ENCODE data around the gene PLPPR2.
"Not testable (repeated sequence)": the region's sequence is repeated elsewhere in the genome, so short reads cannot be mapped to it uniquely, and the experiment has no call there.

Gene PLPPR2, protein sequence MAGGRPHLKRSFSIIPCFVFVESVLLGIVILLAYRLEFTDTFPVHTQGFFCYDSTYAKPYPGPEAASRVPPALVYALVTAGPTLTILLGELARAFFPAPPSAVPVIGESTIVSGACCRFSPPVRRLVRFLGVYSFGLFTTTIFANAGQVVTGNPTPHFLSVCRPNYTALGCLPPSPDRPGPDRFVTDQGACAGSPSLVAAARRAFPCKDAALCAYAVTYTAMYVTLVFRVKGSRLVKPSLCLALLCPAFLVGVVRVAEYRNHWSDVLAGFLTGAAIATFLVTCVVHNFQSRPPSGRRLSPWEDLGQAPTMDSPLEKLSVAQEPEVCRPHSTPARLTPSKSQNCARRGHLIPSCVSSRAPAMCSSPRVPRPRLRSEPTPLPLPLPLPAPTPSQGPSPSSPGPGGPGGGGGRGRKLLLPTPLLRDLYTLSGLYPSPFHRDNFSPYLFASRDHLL

DNA sequence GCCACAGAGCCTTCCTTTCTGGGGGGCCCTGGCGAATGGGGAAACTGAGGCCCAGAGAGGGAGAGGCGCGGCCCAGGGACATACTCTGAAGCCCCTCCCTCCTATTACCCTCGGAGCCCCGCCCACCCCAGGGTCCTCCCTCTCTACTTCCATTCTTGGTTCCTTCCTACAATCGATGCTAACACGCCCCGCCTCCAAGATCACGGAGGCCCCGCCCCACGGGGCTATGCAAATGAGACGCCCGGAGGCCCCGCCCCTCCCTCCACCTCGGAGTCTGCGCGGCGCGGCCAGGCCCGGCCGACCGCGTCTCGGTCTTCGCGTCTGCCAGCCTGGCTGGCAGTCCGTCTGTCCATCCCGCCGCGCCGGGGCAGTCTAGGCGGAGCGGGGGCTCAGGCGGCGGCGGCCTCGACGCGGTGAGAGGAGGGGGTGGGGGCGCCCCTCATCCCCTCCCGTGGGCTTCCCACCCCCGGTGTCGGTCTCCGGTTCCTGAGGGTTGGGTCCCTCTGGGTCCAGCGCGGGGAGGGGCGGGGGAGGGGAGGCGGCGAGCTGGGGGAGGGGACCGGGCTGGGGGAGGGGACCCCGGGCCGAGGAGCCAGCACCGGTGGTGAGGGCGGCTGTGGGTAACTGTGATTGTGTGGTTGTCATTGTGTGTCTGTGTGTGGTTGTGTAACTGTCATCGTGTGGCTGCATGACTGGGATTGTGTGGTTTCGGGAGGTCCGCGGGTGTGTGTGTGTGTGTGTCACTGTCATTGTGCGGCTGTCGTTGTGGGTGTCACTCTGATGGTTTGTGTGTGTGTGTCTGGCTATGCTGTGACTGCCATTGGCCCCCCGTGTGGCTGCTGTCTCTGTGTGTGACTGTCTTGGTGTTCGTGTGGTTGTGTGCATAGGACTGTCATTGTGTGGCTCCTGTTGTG lies at the start of gene PLPPR2:
Gene PLPPR2 (plus strand): TSS at position 273 of the 914 bp plus-strand sequence. CDS start 2,242 bp downstream, outside the sequence.
- peak; percentile 44 for DNase-seq

DNA sequence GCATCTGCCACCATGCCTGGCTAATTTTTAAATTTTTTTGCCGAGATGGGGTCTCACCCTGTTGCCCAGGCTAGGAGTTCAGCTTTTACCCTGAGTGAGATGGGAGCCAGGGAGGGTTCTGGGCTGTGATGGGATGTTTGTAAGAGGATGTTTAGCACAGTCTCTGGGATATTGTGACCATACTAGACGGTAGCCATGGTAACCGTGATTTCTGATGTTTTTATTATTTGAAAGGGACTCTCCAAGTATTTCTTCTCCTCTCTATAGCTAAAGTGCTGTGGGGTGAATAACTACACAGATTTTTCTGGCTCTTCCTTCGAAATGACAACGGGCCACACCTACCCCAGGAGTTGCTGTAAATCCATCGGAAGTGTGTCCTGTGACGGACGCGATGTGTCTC lies 48.9 kb upstream of the PLPPR2 start:
- DNase-seq = no peak

DNA sequence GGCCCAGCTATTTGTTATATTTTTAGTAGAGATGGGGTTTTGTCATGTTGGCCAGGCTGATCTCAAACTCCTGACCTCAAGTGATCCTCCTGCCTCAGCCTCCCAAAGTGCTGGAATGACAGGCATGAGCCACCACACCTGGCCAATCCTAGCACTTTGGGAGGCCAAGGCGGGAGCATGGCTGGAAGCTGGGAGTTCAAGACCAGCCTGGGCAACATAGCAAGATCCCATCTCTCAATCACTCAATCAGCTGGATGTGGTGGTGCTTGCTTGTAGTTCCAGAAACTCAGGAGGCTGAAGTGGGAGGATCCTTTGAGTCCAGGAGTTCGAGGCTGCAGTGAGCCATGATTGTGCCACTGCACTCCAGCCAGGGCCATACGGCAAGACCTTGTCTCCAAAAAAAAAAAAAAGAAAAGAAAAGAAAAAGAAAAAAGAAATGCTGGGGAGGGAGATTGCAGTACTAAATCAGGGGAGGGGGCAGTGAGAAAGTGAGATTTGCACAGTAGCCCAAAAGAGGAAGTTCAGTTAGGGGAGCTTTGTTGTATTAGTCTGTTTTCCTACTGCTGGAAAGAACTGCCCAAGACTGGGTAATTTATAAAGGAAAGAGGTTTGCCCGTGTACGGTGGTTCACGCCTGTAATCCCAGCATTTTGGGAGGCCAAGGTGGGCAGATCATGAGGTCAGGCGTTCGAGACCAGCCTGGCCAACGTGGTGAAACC lies 34.8 kb upstream of the PLPPR2 start:
- DNase-seq = not testable (repeated sequence)

DNA sequence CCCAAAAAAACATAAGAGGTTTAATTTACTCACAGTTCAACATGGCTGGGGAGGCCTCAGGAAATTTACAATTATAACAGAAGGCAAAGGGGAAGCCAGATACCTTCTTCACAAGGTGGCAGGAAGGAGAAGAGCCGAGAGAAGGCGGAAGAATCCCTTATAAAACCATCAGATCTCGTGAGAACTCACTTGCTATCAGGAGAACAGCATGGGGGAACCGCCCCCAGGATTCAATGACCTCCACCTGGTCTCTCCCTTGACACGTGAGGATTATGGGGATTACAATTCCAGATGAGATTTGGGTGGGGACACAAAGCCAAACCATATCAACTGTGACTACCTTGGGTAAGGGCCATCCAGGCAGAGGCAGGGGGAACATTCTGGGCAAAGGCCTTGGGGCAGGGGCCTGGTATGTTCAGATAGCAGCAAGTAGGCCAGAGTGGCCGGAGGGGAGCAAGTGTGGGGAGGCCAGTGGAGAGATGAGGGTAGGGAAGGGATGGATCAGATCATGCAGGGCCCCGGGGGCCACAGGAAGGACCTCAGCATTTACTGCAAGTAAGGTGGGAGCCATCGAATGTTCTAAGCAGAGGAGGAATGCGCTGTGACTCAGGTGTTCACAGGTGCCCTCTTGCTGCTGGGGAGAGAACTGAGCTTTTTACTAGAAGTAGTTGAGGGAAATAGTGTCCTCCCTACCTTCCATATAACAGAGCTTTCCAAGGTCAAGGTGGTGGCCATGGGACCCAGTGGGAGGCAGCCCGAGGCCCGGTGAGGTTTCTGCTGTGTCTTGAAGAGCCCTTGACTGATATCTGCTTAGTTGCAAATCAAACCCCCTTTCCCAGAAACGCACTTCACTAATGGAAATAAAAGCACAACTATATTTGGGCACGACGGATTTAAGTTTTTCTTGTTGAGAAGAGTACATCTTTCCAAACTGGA lies 33.8 kb upstream of the PLPPR2 start:
- no peak for DNase-seq

DNA sequence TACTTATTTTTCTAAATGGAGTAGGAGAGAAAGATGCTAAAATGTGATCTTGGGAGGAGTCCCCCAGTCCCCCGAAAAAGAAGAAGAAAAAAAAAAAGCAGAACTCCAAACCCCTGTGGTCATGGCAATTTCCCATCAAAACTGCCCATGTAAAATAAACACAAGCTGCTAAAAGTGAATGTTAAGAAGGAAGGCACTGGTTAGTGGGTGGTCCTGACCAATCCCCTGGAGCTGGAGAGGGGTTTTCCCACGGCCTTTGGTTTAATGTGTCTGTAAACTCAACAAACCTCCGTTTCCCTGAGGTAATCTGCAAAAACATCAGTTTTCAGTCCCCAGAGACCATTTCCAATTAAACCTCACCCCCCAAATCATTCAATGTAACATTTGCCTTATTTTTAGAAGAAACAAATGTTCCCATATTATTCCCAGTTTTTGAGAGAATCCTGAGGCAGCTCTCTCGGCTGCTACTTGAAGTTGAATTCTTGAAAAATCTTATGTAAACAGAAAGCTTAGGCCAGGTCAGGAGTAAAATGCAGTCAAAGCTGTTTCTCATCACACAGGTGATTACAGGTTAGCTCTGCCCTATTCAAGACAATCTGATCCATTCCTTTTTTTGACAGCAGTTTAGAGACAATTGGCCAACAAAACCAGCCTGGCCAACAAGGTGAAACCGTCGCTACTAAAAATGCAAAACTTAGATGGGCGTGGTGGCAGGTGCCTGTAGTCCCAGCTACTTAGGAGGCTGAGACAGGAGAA lies 32.8 kb upstream of the PLPPR2 start:
- DNase-seq = no peak

DNA sequence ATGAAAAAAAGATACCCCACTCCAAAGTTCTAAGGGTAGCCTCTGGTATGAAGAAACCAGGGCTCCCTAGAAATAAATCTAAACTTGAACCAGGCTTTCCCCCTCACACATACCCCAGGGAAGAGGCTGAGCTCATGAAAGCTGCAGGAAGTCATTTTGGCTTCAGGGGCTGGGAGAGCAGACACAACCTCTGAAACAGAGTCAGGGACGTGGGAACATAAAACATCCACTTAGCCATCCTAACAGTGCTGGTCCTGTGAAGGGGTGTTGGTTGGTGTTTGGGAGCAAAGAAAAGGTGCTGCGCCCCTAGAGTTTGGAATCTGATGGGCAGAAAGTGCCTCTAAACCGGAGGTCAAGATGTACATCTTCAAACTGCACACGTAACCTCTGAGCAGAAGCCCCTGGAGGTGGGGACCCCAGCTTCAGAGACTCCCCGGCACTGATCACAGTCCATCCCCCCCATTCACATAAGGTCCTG lies 31.6 kb upstream of the PLPPR2 start:
- peak; percentile 22 for DNase-seq

DNA sequence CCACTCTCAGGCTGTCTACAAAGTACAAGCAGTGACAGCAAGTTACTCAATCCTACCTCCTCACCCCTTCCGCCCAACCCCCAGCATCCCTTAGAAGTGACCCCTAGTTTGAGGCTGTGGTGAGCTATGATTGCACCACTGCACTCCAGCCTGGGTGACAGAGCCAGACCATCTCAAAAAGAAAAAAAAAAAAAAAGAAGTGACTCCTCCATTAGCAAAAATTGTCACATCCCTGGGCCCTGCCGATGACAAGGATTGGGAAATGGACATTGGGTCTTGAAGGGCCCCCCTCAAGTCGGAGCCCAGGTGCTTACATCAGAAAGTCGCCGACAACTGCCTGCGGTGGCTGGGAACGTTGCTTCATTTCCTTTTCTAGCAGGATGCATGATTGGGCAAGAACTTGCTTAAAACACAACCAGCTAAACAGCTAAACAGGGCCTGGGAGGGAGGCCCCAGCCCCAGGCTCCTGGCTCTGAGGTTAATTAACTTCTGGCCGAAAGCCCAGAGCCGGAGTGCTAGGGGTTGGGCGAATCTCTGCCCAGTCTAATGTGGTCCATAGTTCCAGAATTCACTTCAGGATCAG lies 31.1 kb upstream of the PLPPR2 start:
- peak; percentile 89 for DNase-seq

DNA sequence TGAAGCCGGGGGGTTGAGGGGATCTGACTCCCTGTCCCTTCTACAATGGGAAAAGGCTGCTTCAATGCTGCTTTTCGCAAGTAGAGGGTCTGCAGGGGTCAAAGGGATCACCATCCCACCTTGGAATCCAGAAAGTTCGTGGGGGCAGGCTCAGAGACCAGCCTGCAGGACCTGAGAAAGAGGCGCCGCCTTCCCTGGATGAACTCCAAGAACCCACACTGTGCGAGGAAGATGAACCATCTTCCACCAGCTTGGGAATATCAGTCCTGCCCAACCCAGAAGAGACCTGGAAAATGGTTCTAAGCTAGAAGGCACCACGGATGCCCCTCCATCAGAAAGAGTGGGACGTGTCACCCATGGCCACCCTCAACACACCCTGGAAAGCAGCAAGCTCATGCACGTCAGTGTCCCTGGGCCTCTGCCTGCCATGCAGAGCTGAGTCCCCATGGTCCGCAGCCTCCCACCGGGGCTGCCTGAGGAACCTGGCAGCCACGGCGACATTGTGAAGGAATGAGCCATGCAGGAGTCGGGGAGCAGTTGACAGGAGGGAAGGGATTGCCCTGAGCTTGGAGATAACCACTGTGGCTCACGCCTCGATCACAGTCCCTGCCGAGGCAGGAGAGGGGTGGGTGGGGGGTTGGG lies 30.4 kb upstream of the PLPPR2 start:
- no peak for DNase-seq

DNA sequence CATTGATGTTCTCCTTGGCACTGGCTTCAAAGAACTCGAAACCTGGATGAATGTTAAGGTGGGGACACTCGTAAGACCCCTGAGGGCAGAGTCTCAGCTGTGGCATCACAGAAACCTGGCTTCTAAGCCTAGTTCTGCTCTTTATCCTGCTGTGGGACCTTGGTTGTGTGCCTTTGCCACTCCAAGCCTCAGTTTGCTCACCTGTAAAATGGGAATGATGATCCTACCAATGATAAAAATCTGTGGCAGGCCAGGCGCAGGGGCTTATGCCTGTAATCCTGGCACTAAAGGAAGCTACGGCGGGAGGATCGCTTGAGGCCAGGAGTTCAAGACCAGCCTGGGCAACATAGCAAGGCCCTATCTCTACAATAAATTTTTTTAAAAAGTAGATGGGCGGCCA lies 29.7 kb upstream of the PLPPR2 start:
- DNase-seq = no peak

DNA sequence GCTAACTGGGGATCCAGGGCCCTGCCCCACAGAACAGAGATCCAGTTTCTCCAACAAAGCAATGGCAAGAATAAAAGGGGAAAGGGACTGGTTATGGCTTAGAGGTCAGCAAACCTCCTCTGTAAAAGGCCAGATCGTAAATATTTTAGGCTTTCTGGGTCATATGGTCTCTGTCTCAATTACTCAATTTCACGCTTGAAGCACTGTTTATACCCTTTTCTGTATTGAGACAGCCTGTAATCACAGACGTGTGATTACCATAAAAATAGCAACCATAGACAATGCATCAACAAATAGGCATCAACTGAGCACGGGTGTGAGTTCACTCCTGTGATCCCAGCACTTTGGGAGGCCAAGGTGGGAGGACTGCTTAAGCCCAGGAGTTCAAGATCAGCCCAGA lies 25.1 kb upstream of the PLPPR2 start:
- DNase-seq = no peak

DNA sequence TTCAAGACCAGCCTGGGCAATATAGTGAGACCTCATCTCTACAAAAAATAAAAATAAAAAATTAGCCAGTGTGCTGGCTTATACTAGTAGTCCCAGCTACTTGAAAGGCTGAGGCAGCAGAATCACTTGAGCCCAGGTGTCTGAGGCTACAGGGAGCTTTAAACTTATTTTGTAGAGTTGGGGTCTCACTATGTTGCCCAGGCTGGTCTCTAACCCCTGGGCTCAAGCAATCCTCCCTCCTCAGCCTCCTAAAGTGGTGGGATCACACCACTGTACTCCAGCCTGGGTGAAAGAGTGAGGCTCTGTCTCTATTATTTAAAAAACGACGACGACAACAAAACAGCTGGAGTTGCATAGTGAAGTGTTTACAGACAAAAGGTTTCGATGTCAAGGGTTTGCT lies 23.7 kb upstream of the PLPPR2 start:
- DNase-seq = no peak

DNA sequence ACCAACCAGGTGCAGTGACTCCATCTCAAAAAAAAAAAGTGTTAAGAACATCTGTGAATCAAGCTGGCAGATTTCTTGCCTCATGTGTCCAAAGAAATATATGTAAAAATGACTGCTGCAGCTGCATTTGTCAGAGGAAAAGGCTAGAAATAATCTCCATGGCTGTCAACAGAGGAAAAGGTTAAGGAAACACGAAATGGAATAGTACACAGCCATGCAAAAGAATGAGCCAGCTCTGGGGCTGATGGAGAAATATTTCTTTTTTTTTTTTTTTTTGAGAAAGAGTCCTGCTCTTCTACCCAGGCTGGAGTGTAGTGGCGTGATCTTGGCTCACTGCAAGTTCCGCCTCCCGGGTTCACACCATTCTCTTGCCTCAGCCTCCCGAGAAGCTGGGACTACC lies 22.4 kb upstream of the PLPPR2 start:
- no peak for DNase-seq

DNA sequence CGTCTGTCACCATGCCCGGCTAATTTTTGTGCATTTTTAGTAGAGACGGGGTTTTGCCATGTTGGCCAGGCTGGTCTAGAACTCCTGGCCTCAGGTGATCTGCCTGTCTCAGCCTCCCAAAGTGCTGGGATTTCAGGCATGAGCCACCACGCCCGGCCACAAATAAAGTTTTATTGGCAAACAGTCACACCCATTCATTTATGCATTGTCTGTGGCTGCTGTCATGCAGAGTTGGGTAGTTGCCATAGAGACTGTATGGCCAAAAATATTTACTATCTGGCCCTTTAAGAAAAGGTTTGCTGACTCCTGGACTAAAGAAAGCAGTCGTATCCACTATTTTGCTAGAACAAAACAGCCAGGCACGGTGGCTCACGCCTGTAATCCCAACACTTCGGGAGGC lies 21.4 kb upstream of the PLPPR2 start:
- DNase-seq = not testable (repeated sequence)

DNA sequence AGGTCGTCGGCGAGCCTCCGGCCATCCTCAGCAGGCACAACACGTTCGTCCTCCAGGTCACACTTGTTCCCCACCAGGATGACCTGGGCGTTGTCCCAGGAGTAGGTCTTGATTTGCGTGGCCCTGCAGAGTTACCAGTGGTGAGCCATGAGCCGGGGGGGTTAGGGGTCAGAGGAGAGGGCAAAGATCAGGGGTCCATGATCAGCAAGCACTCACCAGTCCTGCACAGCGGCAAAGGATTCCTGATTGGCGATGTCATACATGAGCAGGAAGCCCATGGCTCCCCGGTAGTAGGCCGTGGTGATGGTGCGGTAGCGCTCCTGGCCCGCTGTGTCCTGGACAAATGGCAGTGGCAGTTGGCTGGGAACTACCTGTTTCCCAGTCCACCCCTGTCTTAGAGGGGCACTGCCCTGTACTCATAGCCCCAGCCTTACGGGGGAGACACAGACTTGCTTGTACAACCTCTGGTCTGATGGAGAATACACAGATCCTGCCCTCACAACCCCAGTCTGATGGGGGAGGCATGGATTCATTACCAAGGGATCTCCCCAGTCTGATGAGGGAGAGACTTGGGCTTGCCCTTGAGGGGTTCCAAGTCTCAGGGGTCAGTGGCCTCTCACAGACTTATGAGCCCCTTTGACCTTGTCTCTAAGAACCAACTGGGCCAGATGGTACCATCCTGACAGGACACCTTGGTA lies 19.6 kb upstream of the PLPPR2 start:
- DNase-seq = no peak

DNA sequence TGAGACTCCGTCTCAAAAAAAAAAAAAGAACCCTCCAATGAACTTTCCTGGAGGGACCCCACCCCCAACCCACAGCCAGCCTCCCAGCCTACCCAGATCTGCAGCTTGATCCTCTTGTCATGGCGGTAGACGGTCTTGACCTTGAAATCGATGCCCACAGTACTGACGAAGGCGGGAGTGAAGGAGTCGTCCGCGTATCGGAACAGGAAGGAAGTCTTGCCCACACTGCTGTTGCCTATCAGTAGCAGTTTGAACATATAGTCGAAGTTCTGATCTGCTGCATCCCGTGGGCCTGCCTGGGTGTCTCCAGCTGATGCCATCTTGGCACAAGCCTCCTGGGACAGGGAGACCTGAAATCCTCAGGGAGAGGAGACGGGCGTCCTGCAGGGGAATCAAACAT lies 18.2 kb upstream of the PLPPR2 start:
- DNase-seq = no peak

DNA sequence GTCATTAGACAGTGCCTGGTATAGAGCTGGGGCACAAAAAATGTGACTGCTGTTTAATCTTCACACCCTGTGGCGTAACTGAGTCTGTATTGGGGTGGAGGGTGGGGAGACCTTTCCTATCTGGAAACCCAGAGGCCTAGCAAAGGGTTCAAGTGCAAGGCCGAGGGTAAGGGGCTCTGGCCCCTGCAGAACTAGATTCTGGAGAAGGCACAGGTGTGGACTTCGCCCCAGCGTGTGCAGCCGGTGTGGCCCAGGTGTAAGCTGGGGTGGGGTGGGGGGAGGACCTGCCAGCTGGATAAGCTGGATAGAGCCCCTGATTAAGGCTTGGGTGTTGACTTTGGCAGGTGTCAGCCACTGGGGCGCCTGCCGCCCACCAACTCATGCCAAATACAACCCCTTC lies 17.1 kb upstream of the PLPPR2 start:
- no peak for DNase-seq

DNA sequence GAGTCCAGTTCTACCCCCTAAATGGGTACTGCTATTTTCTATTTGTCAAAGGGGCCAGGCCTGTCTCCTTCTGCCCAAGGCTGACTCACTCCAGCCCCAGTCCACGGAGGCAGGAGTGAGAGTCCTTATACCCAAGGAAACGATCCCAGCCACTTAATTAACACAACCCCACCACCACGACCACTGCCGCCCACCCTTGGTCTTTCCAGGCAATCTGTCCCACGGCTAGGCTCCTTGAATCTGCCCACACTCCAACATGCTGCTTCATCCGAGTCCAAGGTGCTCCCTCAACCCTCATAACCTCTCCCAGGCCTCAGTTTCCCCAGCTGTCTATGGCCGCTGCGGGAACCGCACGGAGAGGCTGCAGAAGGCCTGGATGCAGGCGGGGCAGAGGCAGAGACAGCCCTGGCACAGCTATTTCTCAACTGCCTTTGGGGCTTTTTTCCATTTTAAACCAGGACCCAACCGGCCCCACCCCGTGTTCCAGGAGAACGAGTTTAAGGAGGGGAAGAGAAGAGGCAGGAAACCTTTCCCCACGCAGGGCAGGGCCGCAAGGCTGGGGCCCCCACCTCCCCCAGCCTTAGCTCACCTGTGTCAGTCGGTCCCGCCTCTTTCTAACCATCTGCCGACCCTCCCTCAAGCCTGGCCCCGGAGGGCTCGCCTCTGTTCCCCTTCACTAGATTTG lies 16.5 kb upstream of the PLPPR2 start:
- no peak for DNase-seq

DNA sequence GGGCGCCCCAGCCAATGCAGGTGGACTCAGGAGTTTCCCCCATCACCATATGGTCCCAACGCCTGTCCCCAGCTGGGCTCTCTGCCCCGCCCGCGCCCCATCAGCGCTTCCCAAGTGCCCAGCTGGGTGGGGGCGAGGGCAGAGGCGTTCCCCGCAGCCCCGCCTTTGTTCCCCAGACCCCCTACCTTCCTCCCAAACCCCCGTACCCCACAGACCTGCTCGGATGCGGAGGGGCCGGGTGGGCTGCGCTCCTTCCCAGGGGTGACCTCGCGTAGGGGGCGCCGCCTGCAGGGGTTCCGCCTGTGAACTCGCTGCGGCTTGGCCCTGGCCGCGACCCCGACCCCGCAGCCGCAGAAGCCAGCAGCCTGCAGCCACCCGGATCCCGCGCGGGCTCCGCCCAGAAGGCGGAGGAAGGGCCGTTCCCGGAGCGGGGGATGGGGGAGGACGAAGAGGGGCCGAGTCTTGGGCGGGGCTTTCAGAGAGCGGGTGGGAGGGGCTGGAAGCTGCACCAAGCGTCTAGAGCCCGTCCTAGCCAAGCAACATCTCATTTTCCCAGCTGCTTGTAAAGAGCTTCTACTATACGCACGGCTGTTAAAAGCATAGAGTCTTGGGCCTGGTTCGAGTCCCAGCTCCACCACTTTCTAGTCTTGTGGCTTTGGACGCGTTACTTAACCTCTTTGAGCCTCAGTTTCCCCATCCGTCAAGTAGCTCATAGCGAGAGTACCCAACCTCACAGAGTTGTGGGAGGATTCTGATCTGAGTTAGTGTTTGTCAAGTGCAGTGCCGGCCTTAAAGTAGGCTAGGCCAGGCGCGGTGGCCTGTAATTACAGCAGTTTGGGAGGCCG lies 15.8 kb upstream of the PLPPR2 start, which contains the start of gene RAB3D:
Gene RAB3D (minus strand): TSS at position 404 of the 845 bp plus-strand sequence. CDS start 2,258 bp downstream, outside the sequence.
- peak; percentile 95 for DNase-seq
